HEK293 (cell line): ENCODE results near the gene SPO11.

Experiments used
- CTCF ChIA-PET: fragments of 350-600 bp; formaldehyde crosslinking; extraction: SDS; loops from one replicate; lab custom pipeline; 2021; ENCODE audit warnings: antibody characterized with exemption; lab: Yijun Ruan, JAX
- POLR2A ChIA-PET: fragments of 300-600 bp; formaldehyde crosslinking; extraction: SDS; loops from one replicate; lab custom pipeline; 2020; ENCODE audit warnings: antibody characterized with exemption, inconsistent platforms; lab: Yijun Ruan, JAX
- H3K27ac ChIP-seq: fragments of 200-500 bp; sonication (Bioruptor generic); 2 replicates; pipeline ENCODE4 v1.5.1; 2014; ENCODE audit warnings: low read depth, low read length, control low read depth, inconsistent platforms; ENCODE audit errors: extremely low read depth
- H3K36me3 ChIP-seq, 2 experiments: fragments of 200-500 bp in 1 of 2; sonication (Bioruptor generic) in 1 of 2; 1 replicate in 1 of 2; 2 replicates in 1 of 2; pipeline ENCODE4 v1.5.1; 2014 to 2017; ENCODE audit warnings: inconsistent platforms in 2 of 2, low read length in 2 of 2; ENCODE audit not compliant: control insufficient read depth in 2 of 2, insufficient read depth in 1 of 2
- H3K4me1 ChIP-seq: fragments of 200-500 bp; sonication (Bioruptor generic); 2 replicates; pipeline ENCODE4 v1.5.1; 2014; ENCODE audit warnings: mild to moderate bottlenecking, low read length, inconsistent platforms; ENCODE audit not compliant: control insufficient read depth, insufficient read depth
- H3K4me3 ChIP-seq: 2 replicates; pipeline ENCODE4 v1.5.1; 2011; ENCODE audit warnings: low read depth, mild to moderate bottlenecking, control low read depth, low read length, moderate library complexity
- H3K9me3 ChIP-seq: fragments of 200-500 bp; sonication (Bioruptor generic); 2 replicates; pipeline ENCODE4 v1.5.1; 2014; ENCODE audit warnings: low read depth, low read length, inconsistent platforms; ENCODE audit not compliant: control insufficient read depth, insufficient read depth
- MEIS1 ChIP-seq: sonication (generic); formaldehyde crosslinking; IDR thresholded peaks from 2 replicates; pipeline ENCODE4 v1.8.1; 2022; ENCODE audit warnings: missing genetic modification reagents, mild to moderate bottlenecking, borderline replicate concordance
- ZNF121 ChIP-seq: fragments of 450-650 bp; formaldehyde crosslinking; IDR thresholded peaks from 2 replicates; pipeline ENCODE4 v1.5.1; 2016; ENCODE audit warnings: missing biosample characterization, missing genetic modification characterization
- ZNF133 ChIP-seq: fragments of 450-650 bp; formaldehyde crosslinking; IDR thresholded peaks from 2 replicates; pipeline ENCODE4 v1.5.1; 2016; ENCODE audit warnings: missing biosample characterization, missing genetic modification characterization
- ZNF350 ChIP-seq: fragments of 450-650 bp; formaldehyde crosslinking; IDR thresholded peaks from 2 replicates; pipeline ENCODE4 v1.5.0; 2017; ENCODE audit warnings: missing biosample characterization, mild to moderate bottlenecking, missing genetic modification characterization
- ZNF664 ChIP-seq: fragments of 450-650 bp; formaldehyde crosslinking; IDR thresholded peaks from 2 replicates; pipeline ENCODE4 v1.5.1; 2016; ENCODE audit warnings: missing biosample characterization, missing genetic modification characterization
- ZNF776 ChIP-seq: fragments of 450-650 bp; formaldehyde crosslinking; IDR thresholded peaks from 2 replicates; pipeline ENCODE4 v1.5.0; 2017; ENCODE audit warnings: missing biosample characterization, missing genetic modification characterization, borderline replicate concordance
- ZSCAN16 ChIP-seq: fragments of 450-650 bp; formaldehyde crosslinking; IDR thresholded peaks from 2 replicates; pipeline ENCODE4 v1.5.1; 2016; ENCODE audit warnings: missing biosample characterization, missing genetic modification characterization
- TF ChIP-seq, protein P1 (sequence below): fragments of 450-650 bp; formaldehyde crosslinking; IDR thresholded peaks from 2 replicates; pipeline ENCODE4 v1.5.1; 2016; ENCODE audit warnings: missing biosample characterization, missing genetic modification characterization
- TF ChIP-seq, protein P2 (sequence below): IDR thresholded peaks from 2 replicates; pipeline ENCODE4 v1.6.1; 2011; ENCODE audit warnings: mild to moderate bottlenecking, low read depth, low read length, borderline replicate concordance
- TF ChIP-seq, protein P3 (sequence below): fragments of 450-650 bp; formaldehyde crosslinking; IDR thresholded peaks from 2 replicates; pipeline ENCODE4 v1.5.1; 2017; ENCODE audit warnings: missing biosample characterization, missing genetic modification characterization
- TF ChIP-seq, protein P4 (sequence below): fragments of 450-650 bp; formaldehyde crosslinking; IDR thresholded peaks from 2 replicates; pipeline ENCODE4 v1.5.1; 2016; ENCODE audit warnings: missing biosample characterization, missing genetic modification characterization
- TF ChIP-seq, protein P5 (sequence below): fragments of 450-650 bp; IDR thresholded peaks from 2 replicates; pipeline ENCODE4 v1.5.1; 2018; ENCODE audit warnings: missing biosample characterization, mild to moderate bottlenecking, missing genetic modification characterization

SPO11 gene

DNA sequence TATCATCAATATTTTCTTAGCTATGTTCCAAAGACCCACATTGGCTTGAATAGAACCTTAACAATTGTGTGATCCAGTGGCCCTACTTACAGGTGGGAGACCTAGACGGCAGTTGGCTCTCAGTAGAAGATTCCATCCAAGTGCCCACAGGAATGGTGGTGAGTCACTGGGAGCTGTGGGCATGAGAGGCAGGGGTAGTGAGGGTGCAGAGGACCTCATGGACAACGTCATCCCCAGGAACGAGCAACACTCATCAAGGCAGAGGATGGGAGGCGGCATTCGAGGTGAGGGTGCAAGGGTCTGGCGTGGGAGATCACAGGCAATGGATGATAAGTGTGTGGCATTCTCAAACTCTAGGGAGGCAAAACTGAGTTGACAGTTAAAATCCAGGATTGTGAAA lies 17.5 kb upstream of the SPO11 start:
- Histone ChIP-seq H3K4me1 (no peaks in the 10 kb centered on the region), H3K27ac (no peak overlapping the region), H3K9me3 (no peaks in the 10 kb centered on the region), H3K36me3 (no peaks in the 10 kb centered on the region), H3K4me3 (no peak overlapping the region)
- TF ChIP-seq MEIS1 (CRISPR knock-in tag) = no peak
- no peak for TF ChIP-seq ZNF664 (tag by site-specific recombination)
- TF ChIP-seq, protein P1, sequence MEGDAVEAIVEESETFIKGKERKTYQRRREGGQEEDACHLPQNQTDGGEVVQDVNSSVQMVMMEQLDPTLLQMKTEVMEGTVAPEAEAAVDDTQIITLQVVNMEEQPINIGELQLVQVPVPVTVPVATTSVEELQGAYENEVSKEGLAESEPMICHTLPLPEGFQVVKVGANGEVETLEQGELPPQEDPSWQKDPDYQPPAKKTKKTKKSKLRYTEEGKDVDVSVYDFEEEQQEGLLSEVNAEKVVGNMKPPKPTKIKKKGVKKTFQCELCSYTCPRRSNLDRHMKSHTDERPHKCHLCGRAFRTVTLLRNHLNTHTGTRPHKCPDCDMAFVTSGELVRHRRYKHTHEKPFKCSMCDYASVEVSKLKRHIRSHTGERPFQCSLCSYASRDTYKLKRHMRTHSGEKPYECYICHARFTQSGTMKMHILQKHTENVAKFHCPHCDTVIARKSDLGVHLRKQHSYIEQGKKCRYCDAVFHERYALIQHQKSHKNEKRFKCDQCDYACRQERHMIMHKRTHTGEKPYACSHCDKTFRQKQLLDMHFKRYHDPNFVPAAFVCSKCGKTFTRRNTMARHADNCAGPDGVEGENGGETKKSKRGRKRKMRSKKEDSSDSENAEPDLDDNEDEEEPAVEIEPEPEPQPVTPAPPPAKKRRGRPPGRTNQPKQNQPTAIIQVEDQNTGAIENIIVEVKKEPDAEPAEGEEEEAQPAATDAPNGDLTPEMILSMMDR (tag by site-specific recombination) = no peak
- TF ChIP-seq, protein P2, sequence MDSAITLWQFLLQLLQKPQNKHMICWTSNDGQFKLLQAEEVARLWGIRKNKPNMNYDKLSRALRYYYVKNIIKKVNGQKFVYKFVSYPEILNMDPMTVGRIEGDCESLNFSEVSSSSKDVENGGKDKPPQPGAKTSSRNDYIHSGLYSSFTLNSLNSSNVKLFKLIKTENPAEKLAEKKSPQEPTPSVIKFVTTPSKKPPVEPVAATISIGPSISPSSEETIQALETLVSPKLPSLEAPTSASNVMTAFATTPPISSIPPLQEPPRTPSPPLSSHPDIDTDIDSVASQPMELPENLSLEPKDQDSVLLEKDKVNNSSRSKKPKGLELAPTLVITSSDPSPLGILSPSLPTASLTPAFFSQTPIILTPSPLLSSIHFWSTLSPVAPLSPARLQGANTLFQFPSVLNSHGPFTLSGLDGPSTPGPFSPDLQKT = no peak
- no peak for TF ChIP-seq ZSCAN16 (tag by site-specific recombination)
- TF ChIP-seq, protein P3, sequence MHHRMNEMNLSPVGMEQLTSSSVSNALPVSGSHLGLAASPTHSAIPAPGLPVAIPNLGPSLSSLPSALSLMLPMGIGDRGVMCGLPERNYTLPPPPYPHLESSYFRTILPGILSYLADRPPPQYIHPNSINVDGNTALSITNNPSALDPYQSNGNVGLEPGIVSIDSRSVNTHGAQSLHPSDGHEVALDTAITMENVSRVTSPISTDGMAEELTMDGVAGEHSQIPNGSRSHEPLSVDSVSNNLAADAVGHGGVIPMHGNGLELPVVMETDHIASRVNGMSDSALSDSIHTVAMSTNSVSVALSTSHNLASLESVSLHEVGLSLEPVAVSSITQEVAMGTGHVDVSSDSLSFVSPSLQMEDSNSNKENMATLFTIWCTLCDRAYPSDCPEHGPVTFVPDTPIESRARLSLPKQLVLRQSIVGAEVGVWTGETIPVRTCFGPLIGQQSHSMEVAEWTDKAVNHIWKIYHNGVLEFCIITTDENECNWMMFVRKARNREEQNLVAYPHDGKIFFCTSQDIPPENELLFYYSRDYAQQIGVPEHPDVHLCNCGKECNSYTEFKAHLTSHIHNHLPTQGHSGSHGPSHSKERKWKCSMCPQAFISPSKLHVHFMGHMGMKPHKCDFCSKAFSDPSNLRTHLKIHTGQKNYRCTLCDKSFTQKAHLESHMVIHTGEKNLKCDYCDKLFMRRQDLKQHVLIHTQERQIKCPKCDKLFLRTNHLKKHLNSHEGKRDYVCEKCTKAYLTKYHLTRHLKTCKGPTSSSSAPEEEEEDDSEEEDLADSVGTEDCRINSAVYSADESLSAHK (tag by site-specific recombination) = no peak
- no peak for TF ChIP-seq ZNF121 (tag by site-specific recombination)
- TF ChIP-seq, protein P4, sequence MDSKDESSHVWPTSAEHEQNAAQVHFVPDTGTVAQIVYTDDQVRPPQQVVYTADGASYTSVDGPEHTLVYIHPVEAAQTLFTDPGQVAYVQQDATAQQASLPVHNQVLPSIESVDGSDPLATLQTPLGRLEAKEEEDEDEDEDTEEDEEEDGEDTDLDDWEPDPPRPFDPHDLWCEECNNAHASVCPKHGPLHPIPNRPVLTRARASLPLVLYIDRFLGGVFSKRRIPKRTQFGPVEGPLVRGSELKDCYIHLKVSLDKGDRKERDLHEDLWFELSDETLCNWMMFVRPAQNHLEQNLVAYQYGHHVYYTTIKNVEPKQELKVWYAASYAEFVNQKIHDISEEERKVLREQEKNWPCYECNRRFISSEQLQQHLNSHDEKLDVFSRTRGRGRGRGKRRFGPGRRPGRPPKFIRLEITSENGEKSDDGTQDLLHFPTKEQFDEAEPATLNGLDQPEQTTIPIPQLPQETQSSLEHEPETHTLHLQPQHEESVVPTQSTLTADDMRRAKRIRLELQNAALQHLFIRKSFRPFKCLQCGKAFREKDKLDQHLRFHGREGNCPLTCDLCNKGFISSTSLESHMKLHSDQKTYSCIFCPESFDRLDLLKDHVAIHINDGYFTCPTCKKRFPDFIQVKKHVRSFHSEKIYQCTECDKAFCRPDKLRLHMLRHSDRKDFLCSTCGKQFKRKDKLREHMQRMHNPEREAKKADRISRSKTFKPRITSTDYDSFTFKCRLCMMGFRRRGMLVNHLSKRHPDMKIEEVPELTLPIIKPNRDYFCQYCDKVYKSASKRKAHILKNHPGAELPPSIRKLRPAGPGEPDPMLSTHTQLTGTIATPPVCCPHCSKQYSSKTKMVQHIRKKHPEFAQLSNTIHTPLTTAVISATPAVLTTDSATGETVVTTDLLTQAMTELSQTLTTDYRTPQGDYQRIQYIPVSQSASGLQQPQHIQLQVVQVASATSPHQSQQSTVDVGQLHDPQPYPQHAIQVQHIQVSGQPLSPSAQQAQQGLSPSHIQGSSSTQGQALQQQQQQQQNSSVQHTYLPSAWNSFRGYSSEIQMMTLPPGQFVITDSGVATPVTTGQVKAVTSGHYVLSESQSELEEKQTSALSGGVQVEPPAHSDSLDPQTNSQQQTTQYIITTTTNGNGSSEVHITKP = no peak
- no peak for TF ChIP-seq ZNF350 (tag by site-specific recombination)
- TF ChIP-seq ZNF776 (tag by site-specific recombination) = no peak
- ChIA-PET CTCF (no interaction called here), POLR2A (no interaction called here)

DNA sequence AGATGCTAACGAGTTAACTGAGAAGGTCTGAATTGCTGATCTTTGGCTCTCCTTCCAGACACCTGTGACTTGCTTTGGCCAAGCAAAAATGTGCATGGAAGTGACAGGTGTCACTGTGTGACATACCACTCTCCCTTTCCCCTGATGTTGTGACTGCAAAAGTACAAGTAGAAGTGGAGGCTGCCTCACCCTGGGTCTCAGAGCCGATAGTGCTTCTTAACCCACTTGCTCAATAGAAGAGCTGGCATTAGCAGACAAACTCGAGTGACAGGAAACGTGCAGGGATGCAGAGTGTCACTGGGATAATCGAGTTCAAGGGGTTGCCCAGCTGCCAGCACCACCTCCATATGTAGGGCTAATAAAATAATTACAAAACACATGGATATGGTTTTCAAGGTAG lies 16.4 kb upstream of the SPO11 start:
- 0 out of 2 replicates have a peak, but pooled peaks have one; percentile 17 for TF ChIP-seq ZNF133 (tag by site-specific recombination)
- TF ChIP-seq, protein P5, sequence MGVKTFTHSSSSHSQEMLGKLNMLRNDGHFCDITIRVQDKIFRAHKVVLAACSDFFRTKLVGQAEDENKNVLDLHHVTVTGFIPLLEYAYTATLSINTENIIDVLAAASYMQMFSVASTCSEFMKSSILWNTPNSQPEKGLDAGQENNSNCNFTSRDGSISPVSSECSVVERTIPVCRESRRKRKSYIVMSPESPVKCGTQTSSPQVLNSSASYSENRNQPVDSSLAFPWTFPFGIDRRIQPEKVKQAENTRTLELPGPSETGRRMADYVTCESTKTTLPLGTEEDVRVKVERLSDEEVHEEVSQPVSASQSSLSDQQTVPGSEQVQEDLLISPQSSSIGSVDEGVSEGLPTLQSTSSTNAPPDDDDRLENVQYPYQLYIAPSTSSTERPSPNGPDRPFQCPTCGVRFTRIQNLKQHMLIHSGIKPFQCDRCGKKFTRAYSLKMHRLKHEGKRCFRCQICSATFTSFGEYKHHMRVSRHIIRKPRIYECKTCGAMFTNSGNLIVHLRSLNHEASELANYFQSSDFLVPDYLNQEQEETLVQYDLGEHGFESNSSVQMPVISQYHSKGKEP (tag by site-specific recombination) = no peak
- H3K4me3 ChIP-seq = no peak overlapping the region
- ChIA-PET CTCF (interaction anchor here (0.6 kb wide), 1 partner anchor 355 kb away, joined by 3 read pairs; no protein-coding TSS in a partner anchor), POLR2A (no interaction called here)
- no peak overlapping the region for H3K27ac ChIP-seq
- H3K9me3 ChIP-seq = no peaks in the 10 kb centered on the region
- no peaks in the 10 kb centered on the region for H3K4me1 ChIP-seq
- H3K36me3 ChIP-seq = no peaks in the 10 kb centered on the region
